HG03066 (cell line): ENCODE measurements around the gene HOTAIR.

Experiments used
- ATAC-seq: cut with Tn5 transposase; IDR thresholded peaks from one replicate; pipeline ENCODE4 v1.9.1; 2021; ENCODE audit warnings: low read depth; ENCODE audit not compliant: unreplicated experiment

HOTAIR gene

GRCh38 chr12:54000116-54001114 lies 25.7 kb upstream of the HOTAIR start, which contains the start of gene HOXC9:
Gene HOXC9, plus strand, starts transcription at chr12:54000161. Its CDS starts 28 bp downstream, at chr12:54000189.
- no peak for ATAC-seq

DNA sequence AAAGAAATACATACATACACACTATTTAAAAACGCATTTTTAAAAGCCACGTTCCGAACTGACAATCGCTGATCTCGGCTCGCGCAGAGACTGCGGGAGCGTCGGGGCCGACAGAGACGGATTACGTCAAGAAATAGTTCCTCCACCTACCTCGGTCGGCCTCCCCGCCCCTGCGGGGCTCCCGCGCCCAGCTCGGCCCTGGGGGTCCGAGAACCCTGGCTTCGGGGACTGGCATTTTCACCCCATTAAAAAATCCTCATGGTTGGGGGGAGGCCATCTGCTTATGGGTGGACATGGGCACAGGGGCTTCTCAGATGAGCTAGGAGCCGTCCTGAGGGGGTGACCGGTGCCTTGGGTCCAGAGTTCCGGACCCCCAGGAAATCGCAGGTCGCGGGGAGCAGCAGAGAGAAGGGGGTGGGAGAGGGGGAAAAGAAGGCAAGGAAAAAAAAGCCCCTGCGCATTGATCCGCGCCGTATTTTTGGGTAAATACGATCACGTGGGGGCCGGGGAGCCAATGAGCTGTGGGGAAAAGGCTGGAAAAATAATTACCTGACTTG lies 24.9 kb upstream of the HOTAIR start:
- no peak for ATAC-seq

GRCh38 chr12:53998900-53999236 lies 24.1 kb upstream of the HOTAIR start:
- no peak for ATAC-seq

- ATAC-seq = no peak
These were observed 23.6 kb upstream of the HOTAIR start for GRCh38 chr12:53998110-53998899.

DNA sequence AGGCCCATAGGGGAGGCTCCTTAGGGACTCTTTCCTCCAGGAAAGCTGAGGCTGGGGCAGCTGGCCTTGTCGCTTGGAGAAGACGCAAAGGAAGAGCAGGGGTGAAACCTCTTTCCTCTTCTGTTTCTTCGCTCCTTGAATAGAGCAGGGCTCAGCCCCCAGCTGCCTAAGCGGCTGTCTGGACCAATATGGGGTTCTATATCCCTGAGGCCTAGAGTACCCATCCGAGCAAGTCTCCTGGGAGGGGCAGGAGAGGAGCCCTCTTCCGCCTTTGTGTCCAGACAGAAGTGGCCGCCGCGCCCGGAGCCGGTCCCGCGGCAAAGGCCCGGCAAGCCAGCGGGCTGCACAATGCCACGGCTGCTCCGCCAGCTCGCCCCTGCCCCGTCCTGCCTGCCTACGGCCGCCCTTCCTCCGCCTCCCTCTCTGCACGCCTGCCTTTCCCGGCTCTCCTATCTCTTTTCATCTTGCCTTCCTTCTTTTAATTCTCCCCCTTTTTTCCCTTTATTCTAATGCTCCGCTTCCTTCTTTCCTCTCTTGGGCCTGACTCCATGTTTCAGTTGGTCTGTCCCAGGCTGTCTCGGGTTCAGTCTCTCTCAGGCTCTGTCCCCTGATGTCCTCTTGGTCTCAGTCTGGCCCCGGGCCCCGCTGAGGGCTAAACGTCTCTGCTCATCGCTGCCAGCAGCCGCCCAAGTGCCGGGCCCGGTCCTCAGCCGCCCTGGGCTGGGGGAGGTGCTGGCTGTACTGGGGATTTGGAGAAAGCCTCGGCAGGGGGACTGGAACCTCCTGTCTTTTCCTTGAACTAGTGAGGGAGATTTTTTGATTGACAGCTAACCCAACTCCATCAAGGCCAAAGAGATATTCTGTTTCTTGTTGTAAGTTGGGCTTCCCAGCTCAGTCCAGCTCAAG lies 22.7 kb upstream of the HOTAIR start:
- ATAC-seq = no peak

- ATAC-seq = no peak
These were observed 21.8 kb upstream of the HOTAIR start for GRCh38 chr12:53996240-53997203.

GRCh38 chr12:53995378-53996239 lies 20.9 kb upstream of the HOTAIR start:
- no peak for ATAC-seq

- no peak for ATAC-seq
These were observed 20.2 kb upstream of the HOTAIR start for GRCh38 chr12:53995002-53995377.

DNA sequence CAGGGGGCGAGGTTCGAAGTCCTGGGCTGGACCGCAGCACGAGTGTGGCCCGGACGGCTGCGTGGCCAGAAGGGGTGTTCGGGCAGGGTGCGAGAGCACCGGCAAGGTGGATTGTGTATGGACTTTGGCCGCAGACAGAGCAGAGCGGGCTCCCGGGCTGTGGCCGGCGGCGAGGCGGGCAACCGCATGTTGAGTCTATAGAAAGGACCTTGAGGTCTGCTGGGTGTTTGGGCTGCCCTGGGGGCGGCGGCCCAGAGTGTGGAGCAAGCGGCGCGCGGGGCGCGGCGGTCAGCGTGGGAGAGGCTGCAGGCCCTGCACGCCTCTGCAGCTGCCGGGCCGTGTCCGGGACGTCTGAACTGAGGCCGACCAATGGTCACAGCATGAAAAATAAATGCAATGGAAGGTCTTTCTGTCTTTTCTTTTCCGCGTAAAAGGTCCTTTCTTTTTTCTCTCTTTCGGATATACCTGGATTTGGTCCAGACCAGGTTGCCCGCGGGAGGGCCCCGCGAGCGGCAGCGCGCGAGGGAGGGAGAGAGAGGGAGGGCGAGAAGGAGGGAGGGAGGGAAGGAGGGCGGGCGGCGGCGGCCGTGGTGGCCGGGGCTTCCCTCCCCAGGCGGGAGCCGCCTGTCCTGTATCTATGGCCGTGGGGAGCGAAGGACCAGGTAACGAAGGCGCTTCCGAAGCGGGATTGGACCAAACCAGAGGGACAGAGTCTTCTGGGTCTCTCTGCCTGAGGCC lies 19.7 kb upstream of the HOTAIR start:
- ATAC-seq = no peak

- ATAC-seq = no peak
These were observed 19.2 kb upstream of the HOTAIR start for GRCh38 chr12:53994009-53994263.

DNA sequence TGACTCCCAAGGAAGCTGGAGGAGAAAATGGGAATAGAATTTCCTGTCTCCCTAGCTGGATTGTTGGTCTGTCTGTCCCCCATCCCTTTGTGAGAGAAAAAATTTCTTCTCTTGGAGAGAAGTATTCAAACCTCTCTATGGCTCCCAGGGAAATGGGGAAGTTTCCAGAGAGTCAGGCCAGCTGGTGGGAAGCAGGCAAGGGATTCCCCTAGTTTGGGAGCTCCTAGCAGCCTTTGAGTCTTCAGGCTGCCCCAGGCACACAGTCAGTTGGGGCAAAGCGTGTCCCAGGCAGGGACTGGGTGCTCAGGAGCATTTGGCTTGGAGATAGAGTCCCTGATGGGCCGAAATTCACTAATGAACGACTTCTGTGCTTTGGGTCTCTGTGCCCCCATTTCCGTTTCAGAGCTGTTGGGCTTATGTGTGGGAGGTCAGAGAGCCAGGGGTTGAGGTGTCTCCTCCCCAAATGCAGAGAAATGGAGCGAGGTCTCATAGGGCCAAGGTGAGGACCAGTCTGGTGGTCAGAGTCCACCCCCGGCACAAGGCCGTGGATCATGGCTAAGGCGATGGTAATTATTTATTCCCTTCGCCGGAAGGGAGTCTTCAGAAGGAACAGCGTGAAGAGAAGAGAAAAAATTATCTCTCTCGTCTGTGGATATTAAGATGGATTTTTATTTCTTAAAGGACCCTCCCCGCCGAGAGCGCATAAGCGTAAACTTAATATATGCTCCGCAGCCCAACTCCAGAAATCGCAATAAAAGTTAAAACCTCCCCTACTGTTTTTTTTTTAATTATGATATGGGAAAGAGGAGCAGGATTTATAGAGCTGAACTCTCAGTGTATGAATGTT lies 18.6 kb upstream of the HOTAIR start:
- ATAC-seq = no peak

DNA sequence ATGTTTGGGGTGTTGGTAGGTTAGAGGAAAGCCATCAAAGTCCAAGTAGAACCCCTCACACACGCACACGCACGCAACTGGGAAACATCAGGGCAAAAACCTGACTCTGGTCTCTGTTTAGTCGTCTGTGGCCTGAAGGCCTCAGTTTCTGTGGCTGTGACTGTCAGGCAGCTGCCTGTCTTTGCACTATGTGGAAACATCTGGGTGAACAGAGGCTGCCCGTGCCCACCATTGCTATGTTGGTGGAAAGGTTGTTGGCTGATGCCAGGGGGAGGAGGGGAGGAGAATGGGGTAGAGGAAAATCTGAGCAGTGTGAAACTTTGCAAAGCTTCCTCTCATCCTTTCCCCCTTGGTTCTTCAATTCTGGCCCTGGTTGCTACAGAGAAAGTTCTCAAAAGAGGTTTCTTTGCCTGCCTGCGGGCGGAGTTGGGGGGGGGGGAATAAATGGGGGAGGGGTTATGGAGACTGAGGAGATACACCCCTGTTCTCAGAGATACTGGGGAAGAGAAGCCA lies 17.7 kb upstream of the HOTAIR start:
- ATAC-seq = no peak

DNA sequence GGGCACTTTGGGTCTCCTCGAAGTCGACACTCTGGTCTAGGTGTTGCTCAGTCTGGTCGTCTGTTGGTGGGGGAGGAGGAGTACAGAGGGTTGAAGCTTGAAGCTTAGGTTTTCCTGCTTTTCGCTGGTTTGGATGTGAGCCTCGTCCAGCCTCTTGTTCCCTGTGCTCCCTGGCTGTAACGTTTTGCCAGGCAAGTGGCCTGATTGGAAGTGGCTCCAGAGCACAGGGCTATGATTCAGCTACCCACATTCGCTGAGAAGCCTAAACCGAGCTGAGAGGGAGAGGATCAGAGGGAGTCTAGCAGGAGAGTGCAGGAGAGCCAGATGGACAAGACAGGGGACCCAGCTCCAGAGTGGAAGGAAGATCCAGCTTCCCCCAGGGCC lies 16.3 kb upstream of the HOTAIR start:
- ATAC-seq = no peak

DNA sequence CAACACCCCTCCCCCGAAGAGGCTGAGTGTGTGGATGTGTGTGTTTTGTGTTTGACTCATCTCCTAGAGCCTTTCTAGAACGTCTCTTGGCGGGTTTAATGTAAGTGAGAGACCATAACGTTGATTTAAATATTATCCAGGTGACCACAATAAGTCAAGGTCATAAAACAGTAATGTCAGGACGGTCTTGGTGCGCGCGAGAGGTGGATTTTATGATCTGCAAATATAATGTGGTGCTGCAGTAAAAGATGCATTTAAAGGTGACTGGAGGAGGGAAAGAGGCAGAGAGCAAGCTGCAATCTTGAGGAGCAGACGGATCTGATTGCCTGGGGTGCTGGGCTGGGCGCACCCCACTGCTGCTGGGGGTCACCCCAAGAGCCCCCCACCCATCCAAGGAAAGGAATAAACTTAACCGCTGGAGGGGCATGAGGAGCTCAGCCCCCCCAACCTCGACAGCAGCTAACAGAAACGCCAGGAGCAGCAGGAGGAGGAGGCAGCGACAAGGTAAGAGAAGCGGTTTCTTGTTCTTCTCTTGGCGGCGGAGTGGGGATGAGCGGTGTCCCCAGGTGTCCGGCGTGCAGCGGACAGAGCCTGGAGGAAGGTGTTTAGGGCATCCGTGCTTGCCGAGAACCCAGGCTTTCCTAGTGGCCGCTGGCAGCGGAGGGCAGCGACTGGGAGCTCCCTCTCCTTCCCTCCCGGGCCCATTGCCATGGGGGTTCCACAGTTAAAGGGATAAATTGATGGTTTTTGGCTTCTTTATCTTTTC lies 15.7 kb upstream of the HOTAIR start:
- ATAC-seq = no peak

DNA sequence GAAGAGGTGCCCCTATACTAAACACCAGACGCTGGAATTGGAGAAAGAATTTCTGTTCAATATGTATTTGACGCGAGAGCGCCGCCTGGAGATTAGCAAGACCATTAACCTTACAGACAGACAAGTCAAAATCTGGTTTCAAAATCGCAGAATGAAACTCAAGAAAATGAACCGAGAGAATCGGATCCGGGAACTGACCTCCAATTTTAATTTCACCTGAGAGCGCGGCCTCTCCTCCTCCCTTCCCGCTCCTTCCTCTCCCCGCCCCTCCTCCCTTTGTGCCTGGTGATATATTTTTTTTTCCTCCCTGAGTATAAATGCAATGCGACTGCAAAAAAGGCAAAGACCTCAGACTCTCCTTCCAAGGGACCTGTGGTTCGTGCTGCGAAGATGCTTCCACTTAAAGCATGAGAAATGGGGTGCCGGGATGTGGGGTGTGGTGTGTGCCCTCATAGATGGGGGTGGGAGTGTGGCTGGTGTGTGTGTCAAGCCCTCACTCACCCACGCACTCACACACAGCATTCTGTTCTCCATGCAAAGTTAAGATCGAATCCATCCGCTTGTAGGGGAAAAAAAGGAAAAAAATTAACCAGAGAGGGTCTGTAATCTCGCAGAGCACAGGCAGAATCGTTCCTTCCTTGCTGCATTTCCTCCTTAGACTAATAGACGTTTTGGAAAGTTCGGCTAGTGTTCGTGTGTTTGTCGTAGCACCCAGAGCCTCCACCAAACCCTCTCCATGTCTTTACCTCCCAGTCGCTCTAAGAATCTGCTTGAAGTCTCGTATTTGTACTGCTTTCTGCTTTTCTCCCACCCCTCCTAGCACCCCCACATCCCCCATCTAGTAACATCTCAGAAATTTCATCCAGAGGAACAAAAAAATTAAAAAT lies 14.7 kb upstream of the HOTAIR start:
- no peak for ATAC-seq
